Eye (tissue), 1 donor: ENCODE measurements around the gene UMODL1.

Source experiments
- DNase-seq: peaks from one replicate; pipeline ENCODE4 v3.0.0-alpha.2; 2015

UMODL1 gene

GRCh38 chr21:42151948-42152220 lies 80.8 kb downstream of the UMODL1 start:
- no peak for DNase-seq

- DNase-seq = no peak
These were observed 82.0 kb downstream of the UMODL1 start for GRCh38 chr21:42153046-42153686.

DNA sequence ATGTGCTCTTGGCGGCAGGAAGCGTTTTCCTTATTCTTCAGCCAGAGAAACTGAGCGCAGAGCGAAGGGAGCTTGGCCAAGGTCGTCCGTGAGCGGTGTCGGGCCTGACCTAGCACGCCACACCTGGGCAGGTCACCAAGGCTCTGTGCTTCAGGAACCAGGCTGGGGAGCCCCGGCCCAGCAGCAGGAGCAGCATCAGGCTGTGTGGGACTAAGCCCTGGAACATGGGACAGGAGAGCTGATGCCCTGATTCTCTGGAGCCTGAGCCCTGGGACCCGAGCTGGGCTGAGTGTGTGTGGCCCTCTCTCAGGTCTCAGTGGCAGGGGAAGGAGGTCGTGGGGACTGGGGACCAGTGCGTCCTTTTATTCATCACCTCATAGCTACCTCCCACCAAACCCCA lies 82.6 kb downstream of the UMODL1 start:
- no peak for DNase-seq

DNA sequence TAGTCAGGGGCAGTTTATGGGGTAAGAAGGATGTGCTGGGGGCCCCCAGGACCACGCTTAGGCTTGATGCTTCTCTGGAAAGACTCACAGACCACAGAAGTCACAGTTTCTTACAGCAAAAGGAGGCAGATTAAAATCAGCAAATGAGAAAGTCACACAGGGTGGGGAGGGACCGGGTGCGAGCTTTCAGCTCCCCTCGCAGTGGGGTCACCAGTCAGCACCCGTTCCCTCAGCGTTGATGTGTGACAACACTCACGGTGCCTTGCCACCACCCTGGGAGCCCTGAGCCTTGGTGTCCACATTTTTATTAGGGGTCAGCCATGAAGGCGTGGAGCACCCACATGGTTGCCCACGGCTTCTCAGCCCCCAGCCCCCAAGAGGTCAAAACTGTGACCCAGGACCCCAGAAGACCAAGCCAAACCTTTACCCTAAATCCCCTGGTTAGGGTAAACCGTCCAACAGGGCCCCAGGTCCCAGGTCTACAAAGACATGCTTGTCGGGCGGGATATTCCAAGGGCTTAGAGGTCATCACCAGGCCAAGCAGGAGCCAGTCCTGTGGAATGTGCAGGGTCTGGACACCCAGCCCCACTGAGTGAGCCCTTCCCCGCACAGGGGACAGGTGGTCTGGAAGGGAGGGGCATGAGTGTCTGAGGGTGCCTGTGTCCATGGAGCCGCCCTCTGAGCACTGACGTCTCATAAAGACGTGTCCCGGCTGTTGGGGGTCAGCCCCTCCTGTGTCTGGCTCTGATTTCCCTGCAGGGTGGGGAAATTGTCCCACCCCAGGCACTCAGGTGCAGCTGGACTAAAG lies 83.3 kb downstream of the UMODL1 start:
- DNase-seq = no peak

GRCh38 chr21:42155045-42155855 lies 84.1 kb downstream of the UMODL1 start:
- DNase-seq = no peak

DNA sequence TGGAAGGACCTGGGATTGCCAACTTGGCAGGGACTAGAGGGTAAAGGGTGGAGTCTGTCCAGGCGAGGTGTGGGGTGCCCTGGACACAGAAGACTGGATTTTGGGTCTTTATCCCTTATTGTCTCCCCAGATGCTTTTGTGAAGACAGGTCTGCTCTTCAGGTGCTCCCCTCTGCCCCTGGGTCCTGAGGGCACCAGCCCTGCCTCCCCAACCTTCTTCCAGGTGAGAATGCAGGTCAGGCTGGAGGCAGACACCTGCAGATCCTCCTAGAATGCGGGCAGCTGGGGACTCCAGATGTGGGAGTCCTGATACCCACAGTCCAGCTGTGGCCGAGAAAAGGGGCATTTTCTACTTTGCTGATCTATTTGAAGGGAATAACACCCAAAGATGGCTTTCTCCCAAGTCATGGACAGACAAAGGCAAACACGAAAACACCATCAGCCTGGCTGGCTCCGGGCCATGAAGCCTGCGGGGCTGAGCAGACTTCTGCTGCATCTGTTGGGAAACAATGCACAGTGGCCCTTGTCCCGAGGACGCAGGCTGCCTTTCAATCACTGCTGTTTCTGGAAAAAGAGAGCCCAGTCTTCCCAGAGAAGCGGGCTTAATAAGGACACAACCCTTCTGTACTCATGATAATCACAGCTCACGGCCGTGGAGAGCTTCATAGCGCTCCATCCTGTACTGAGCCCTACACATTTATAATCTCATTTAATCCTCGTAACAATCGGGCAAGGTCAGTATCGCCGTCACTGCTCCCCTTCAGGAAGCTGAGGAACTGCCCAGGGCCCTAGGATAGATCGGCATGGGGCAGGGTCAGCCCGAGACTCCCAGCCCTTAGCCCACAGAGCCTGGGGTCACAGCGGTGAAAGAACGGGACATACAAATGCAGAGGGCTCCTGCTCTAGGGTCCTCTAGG lies 85.8 kb downstream of the UMODL1 start:
- peak; percentile 59 for DNase-seq

GRCh38 chr21:42157606-42158310 lies 86.6 kb downstream of the UMODL1 start:
- no peak for DNase-seq

DNA sequence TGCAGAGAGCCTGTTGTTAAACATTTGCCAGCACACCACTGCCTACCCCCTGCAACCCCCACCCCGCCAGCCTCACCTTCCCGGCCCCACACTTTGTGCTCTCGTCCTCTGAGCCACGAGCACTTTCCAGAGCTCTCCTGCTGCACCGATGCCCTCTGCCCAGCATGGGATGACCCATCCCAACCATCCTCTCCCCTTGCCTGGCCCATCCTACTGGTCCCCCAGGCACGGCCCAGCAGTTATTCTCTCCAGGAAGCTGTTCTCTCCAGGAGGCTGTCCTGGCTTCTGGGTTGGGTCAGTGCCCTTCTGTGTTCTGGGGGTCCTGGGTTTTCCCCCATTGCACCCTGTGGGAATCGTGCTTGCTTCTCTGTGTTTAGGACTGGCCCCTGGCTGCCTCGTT lies 87.7 kb downstream of the UMODL1 start:
- no peak for DNase-seq

DNA sequence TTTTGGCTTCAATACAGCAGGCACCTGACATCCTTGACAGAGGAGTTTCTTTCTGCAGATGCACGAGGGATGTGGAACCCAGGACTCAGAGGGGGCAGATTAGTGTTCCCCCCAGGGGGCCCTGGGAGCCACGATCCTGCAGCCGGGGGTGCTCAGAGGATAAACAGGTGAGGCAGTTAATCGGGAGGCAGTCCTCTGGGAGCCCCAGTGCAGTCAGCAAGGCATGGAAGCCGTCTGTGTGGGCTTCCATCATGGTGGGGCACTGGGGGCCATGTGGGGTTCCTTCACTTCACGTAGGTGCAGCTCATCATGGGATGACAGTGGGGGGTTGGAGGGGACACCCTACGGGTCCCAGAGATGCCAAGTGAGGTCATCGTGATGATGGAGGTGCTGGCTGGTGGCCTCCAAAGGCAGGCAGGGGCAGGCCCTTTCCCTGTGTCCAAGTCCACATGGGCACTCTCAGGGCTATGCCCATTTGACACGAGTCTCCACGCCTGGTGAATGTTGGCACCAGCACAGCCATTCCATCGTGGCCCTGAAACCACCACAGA lies 88.5 kb downstream of the UMODL1 start:
- no peak for DNase-seq

DNA sequence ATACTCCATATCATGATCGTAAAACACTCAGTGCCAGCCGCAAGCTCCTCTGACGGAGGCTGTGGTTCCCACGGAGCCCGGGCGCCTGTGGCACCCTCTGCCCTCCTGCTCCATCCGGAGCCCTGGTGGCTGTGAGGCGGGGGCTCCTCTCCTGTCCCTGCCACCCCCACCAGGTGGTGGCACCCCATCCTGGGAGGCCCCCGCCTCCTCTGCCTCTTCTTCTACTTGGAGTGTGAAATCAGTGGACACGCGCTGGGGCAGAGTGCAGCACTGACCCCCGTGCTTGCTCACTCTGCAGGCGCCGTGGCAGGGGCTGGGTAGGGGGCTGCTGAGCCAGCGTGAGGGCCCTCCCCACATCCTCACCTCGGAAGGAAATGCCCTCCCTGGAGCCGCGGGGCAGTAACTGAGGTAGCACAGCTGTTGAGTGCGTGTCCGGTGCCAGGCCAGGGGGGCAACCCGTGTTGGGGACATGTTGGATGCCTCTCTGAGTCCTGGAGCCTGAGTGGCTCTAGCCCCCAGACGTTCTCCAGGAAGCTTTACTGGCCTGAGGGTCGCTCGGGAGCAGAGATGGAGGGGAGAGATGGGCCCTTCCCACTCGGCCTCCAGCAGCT lies 89.1 kb downstream of the UMODL1 start:
- DNase-seq = no peak

- DNase-seq = no peak
These were observed 89.6 kb downstream of the UMODL1 start for GRCh38 chr21:42160765-42161164.

DNA sequence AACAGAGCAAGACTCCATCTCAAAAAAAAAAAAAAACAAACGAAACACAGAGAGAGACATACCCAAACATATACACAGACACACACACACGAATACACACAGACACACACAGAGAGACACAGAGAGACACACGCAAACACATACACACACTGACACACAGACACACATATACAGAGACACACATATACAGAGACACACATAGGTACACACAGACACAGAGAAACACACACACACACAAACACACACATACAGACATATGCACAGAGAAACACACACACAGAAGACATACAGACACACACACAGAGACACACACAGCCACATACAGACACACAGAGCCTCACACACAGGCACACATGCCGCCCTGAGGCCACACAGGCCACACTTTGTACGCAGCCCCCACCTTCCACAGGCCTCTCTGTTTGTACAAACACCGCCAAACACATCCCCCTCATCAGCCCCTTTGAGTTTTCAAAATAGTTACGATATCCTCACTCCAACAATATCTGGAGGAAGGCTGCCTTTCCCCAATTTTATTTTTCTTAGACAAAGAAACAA lies 90.4 kb downstream of the UMODL1 start:
- no peak for DNase-seq

DNA sequence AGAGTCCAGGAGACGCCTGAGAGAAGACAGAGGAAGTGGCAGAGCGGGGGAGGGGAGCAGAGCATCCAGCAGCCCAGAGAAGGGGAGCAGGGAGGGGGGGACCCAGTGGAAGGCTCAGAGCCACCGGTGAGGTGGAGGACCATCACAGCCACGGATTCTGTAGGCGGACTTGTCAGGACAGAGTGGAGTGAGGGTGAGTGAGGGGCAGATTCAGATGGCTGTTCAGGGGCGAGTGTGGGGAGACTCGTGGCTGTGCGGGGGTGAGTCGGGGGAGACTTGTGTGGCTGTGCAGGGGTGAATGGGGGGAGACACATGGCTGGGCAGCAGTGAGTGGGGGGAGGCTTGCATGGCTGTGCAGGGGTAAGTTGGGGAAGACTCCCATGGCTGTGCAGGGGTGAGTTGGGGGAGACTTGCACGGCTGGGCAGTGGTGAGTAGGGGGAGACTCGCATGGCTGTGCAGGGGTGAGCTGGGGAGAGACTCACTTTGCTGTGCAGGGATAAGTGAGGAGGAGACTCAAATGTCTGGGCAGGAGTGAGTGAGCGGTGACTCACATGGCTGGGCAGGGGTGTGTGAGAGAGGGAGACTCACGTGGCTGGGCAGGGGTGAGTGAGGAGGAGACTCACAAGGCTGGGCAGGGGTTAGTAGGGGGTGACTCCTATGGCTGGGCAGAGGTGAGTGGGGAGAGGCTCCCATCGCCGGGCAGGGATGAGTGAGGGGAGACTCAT lies 91.0 kb downstream of the UMODL1 start:
- DNase-seq = peak; percentile 67

GRCh38 chr21:42162831-42163510 lies 91.9 kb downstream of the UMODL1 start:
- DNase-seq = no peak

DNA sequence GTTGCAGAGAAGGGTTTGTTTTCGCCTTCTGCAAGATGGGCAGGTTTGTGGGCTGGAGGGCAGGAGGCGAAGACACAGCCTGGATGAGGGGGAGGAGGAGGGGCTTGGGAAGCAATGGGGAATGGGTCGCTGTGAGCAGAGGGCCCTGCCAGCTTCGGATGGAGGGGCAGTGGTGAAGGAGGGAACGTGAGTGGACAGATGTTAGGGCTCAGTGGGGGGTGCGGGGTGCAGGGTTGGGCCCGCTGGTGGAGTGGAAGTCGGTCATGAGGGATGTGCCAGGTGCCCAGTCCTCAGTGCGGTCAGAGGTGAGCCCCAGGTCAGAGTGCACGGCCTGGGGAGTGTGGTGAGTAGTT lies 92.4 kb downstream of the UMODL1 start:
- DNase-seq = no peak

DNA sequence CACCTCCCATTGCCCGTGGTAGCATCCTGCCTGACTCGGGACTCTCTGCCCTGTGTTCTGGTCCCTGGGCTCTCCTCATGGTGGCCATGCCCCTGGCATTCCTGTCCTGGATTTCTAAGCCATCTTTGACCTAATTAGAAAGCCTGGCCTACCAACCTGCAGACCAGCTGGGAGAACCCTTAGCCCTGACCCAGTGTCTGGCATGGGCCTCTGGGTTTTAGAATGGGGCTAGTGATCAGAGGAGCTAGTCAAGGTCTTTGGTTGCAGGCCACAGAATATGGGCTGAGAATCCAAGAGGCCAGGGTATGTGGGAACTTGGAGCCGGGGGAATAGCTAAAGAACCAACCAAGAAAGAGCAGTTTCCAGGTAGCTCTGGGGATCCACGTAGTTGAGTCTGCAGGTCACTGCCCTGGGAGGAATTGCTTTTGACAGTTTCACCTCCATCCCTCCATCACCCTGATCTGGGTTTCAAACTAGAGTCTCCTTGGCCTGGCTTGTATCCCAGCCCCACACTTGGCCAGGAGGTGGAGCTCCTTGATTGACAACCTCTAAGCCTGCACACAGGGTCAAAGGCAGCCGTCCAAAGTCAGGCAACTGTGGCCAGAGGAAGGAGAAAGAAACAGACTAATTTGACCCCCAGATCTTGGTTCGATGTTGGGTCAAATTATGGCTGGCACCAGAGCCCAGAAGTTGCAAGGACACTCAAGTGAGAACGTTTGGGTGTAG lies 93.1 kb downstream of the UMODL1 start:
- DNase-seq = peak; percentile 58

- DNase-seq = no peak
These were observed 93.7 kb downstream of the UMODL1 start for GRCh38 chr21:42164818-42165217.

GRCh38 chr21:42165901-42166300 lies 94.8 kb downstream of the UMODL1 start:
- no peak for DNase-seq

DNA sequence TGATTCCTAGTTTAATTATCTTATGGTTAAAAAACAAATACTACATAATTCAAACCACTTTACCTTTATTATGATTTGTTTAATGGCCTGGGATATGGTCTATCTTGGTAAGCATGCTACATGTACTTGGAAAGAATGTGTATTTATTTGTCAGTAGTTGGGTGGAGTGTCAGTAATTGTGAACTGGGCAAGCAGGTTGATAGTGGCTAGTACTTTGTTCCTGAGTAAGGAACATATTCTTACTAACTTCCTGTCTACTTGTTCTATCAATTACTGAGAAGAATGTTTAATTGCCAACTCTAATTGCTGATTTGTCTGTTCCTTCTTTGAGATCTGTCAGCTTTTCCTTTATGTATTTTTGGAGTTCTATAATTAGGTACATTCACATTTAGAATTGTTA lies 98.6 kb downstream of the UMODL1 start:
- no peak for DNase-seq
